ENCODE data around the gene EML6.

- no peak for TF ChIP-seq EZH2 (IDR thresholded peaks at IDR 0.05)
- TF ChIP-seq POLR2AphosphoS5 (IDR thresholded peaks at IDR 0.05; ENCODE audit: borderline replicate concordance, low read depth, low read length) = no peak
- no peak for TF ChIP-seq FOXP2 (optimal IDR thresholded peaks at IDR 0.05; ENCODE audit: control extremely low read depth, extremely low read length, insufficient read depth)
These were observed 73.8 kb downstream of the EML6 start for GRCh38 chr2:54797307-54797706.

Measured in SK-N-MC (cell line).